ENCODE data around the gene RCAN1.

Gene RCAN1

GRCh38 chr21:34517039-34517438 is 97.9 kb downstream of the RCAN1 start (continued):
- no peak for TF ChIP-seq WT1 (tag by site-specific recombination; IDR thresholded peaks at IDR 0.05)
- no peak for TF ChIP-seq MEIS1 (CRISPR knock-in tag; IDR thresholded peaks at IDR 0.05; ENCODE audit: borderline replicate concordance)

GRCh38 chr21:34514576-34515115 is 100.3 kb downstream of the RCAN1 start:
- CTCF ChIA-PET, result interaction anchor here (0.7 to 11.4 kb wide), 4 partner anchors 7 to 116 kb away, joined by 3 to 159 read pairs (median 6); no protein-coding TSS in a partner anchor
- TF ChIP-seq ZNF274 (IDR thresholded peaks at IDR 0.05; ENCODE audit: low read length) (no peak), ZNF274 (tag by site-specific recombination; IDR thresholded peaks at IDR 0.05; ENCODE audit: borderline replicate concordance) (no peak), ZNF121 (tag by site-specific recombination; IDR thresholded peaks at IDR 0.05) (no peak), ZNF580 (tag by site-specific recombination; IDR thresholded peaks at IDR 0.05) (no peak)
- POLR2A ChIA-PET, result interaction anchor here (1.4 kb wide), 1 partner anchor 9 kb away, joined by 4 read pairs; no protein-coding TSS in a partner anchor
- Histone ChIP-seq H3K36me3 (ENCODE audit: control insufficient read depth in 2 of 2, insufficient read depth in 1 of 2, low read length in 2 of 2) (peaks cover 0 to 4% of the 10 kb centered on the region in 2 experiments; a peak in 1 of 3 replicates), H3K4me3 (ENCODE audit: low read depth, low read length) (no peak overlapping the region), H3K27ac (ENCODE audit: extremely low read depth, low read depth, low read length) (no peak overlapping the region), H3K9me3 (ENCODE audit: control insufficient read depth, insufficient read depth, low read depth, low read length) (no peaks in the 10 kb centered on the region), H3K4me1 (ENCODE audit: control insufficient read depth, insufficient read depth, low read length) (no peaks in the 10 kb centered on the region)

- no peak for TF ChIP-seq ZNF510 (tag by site-specific recombination; IDR thresholded peaks at IDR 0.05; ENCODE audit: insufficient replicate concordance)
- no peak for TF ChIP-seq ZEB2 (tag by site-specific recombination; IDR thresholded peaks at IDR 0.05)
- TF ChIP-seq ZNF23 (tag by site-specific recombination; IDR thresholded peaks at IDR 0.05; ENCODE audit: borderline replicate concordance), result no peak
- no peak for TF ChIP-seq ZNF449 (tag by site-specific recombination; IDR thresholded peaks at IDR 0.05)
- no peak for TF ChIP-seq ZNF266 (tag by site-specific recombination; IDR thresholded peaks at IDR 0.05; ENCODE audit: low read depth)
- TF ChIP-seq ZNF521 (tag by site-specific recombination; IDR thresholded peaks at IDR 0.05), result no peak
- peak; percentile 85 for TF ChIP-seq ZNF366 (tag by site-specific recombination; conservative IDR thresholded peaks at IDR 0.05)
- Histone ChIP-seq H3K36me3 (ENCODE audit: control insufficient read depth in 2 of 2, insufficient read depth in 1 of 2, low read length in 2 of 2) (peaks cover 0 to 4% of the 10 kb centered on the region in 2 experiments; a peak in 1 of 3 replicates), H3K4me3 (ENCODE audit: low read depth, low read length) (no peak overlapping the region), H3K27ac (ENCODE audit: extremely low read depth, low read depth, low read length) (no peak overlapping the region), H3K9me3 (ENCODE audit: control insufficient read depth, insufficient read depth, low read depth, low read length) (no peaks in the 10 kb centered on the region), H3K4me1 (ENCODE audit: control insufficient read depth, insufficient read depth, low read length) (no peaks in the 10 kb centered on the region)
- POLR2A ChIA-PET, result interaction anchor here (1.3 kb wide), 1 partner anchor 13 kb away, joined by 3 read pairs; no protein-coding TSS in a partner anchor
- CTCF ChIA-PET, result interaction anchor here (1.1 to 11.4 kb wide), 2 partner anchors 13 to 89 kb away, joined by 4 to 159 read pairs; no protein-coding TSS in a partner anchor
These were observed 101.7 kb downstream of the RCAN1 start for GRCh38 chr21:34513129-34513675.

- POLR2A ChIA-PET, result interaction anchor here (2.5 kb wide), 1 partner anchor 15 kb away, joined by 6 read pairs; no protein-coding TSS in a partner anchor
- TF ChIP-seq ZBTB26 (tag by site-specific recombination; optimal IDR thresholded peaks at IDR 0.05) (no peak), ZNF184 (tag by site-specific recombination; IDR thresholded peaks at IDR 0.05) (no peak), ZNF473 (tag by site-specific recombination; IDR thresholded peaks at IDR 0.05) (no peak), ZNF768 (tag by site-specific recombination; IDR thresholded peaks at IDR 0.05) (no peak), ZFP69B (tag by site-specific recombination; IDR thresholded peaks at IDR 0.05) (no peak), ZNF211 (tag by site-specific recombination; IDR thresholded peaks at IDR 0.05; ENCODE audit: low read depth) (no peak), MYNN (tag by site-specific recombination; IDR thresholded peaks at IDR 0.05; ENCODE audit: borderline replicate concordance) (no peak)
- Histone ChIP-seq H3K27ac (ENCODE audit: extremely low read depth, low read depth, low read length) (no peak within 1 kb of the TSS), H3K9me3 (ENCODE audit: control insufficient read depth, insufficient read depth, low read depth, low read length) (no peaks in the 10 kb centered on the region), H3K36me3 (ENCODE audit: control insufficient read depth in 2 of 2, insufficient read depth in 1 of 2, low read length in 2 of 2) (no peaks in the 10 kb centered on the region), H3K4me1 (ENCODE audit: control insufficient read depth, insufficient read depth, low read length) (no peaks in the 10 kb centered on the region), H3K4me3 (ENCODE audit: low read depth, low read length) (no peak within 1 kb of the TSS)
- CTCF ChIA-PET, result interaction anchor here (0.6 to 11.4 kb wide), 10 partner anchors 13 to 275 kb away, joined by 3 to 159 read pairs (median 13); no protein-coding TSS in a partner anchor
These were observed 103.0 kb downstream of the RCAN1 start, which contains the start of gene KCNE1 for GRCh38 chr21:34511787-34512455. Gene KCNE1 (minus strand): TSS chr21:34512210. CDS start chr21:34449634, 62,576 bp downstream.
